DND-41 (cell line): ENCODE measurements around the gene DRGX.

Experiments
- ATAC-seq: fragments of 200-7000 bp; cut with Tn5 transposase; 3 replicates; pipeline ENCODE4 v1.9.1; 2021; ENCODE audit warnings: low read depth; ENCODE audit not compliant: insufficient read depth
- DNase-seq: peaks from one replicate; pipeline ENCODE4 v3.0.0-alpha.2; 2020
- H2AFZ ChIP-seq: 2 replicates; pipeline ENCODE4 v1.6.0; 2012; ENCODE audit warnings: low read depth, low read length
- H3K27ac ChIP-seq: 2 replicates; pipeline ENCODE4 v1.5.1; 2012; ENCODE audit warnings: low read length, inconsistent platforms
- H3K27me3 ChIP-seq: fragments of 200-600 bp; sonication (generic); 2 replicates; pipeline ENCODE4 v1.6.0; 2012; ENCODE audit warnings: low read length, mild to moderate bottlenecking, inconsistent platforms; ENCODE audit not compliant: insufficient read depth, poor library complexity
- H3K36me3 ChIP-seq: 2 replicates; pipeline ENCODE4 v1.5.1; 2012; ENCODE audit warnings: low read length, inconsistent platforms; ENCODE audit not compliant: insufficient read depth
- H3K4me1 ChIP-seq: 2 replicates; pipeline ENCODE4 v1.5.1; 2012; ENCODE audit warnings: mild to moderate bottlenecking, low read length; ENCODE audit not compliant: insufficient read depth
- H3K4me2 ChIP-seq: 2 replicates; pipeline ENCODE4 v1.6.0; 2012; ENCODE audit warnings: mild to moderate bottlenecking, moderate library complexity, low read length, inconsistent platforms; ENCODE audit not compliant: insufficient read depth
- H3K4me3 ChIP-seq, 2 experiments: fragments of 200-600 bp in 1 of 2; shearing (Covaris generic) in 1 of 2; 2 replicates each; pipeline ENCODE4 v1.5.1; 2012 to 2016; ENCODE audit warnings: inconsistent platforms in 2 of 2, low read length in 2 of 2, mild to moderate bottlenecking in 2 of 2, low read depth in 1 of 2, moderate library complexity in 1 of 2
- H3K79me2 ChIP-seq: 2 replicates; pipeline ENCODE4 v1.6.0; 2012; ENCODE audit warnings: low read length, inconsistent platforms; ENCODE audit not compliant: insufficient read depth
- H3K9ac ChIP-seq: 2 replicates; pipeline ENCODE4 v1.6.0; 2012; ENCODE audit warnings: low read depth, mild to moderate bottlenecking, inconsistent platforms, low read length, moderate library complexity
- H3K9me3 ChIP-seq: 2 replicates; pipeline ENCODE4 v1.5.1; 2012; ENCODE audit warnings: low read length, moderate library complexity, mild to moderate bottlenecking, inconsistent platforms; ENCODE audit not compliant: insufficient read depth, severe bottlenecking
- H4K20me1 ChIP-seq: 2 replicates; pipeline ENCODE4 v1.6.0; 2012; ENCODE audit warnings: low read length; ENCODE audit not compliant: insufficient read depth
- EZH2 ChIP-seq: IDR thresholded peaks from 3 replicates; pipeline ENCODE4 v1.6.1; 2012; ENCODE audit warnings: borderline replicate concordance, low read depth, mild to moderate bottlenecking, moderate library complexity, low read length, inconsistent platforms; ENCODE audit not compliant: severe bottlenecking
- TF ChIP-seq, protein P1 (sequence below): IDR thresholded peaks from 2 replicates; pipeline ENCODE4 v1.5.1; 2012; ENCODE audit warnings: borderline replicate concordance, low read length, moderate library complexity, mild to moderate bottlenecking; ENCODE audit not compliant: poor library complexity, severe bottlenecking; ENCODE audit errors: extremely low read depth

DRGX gene

DNA sequence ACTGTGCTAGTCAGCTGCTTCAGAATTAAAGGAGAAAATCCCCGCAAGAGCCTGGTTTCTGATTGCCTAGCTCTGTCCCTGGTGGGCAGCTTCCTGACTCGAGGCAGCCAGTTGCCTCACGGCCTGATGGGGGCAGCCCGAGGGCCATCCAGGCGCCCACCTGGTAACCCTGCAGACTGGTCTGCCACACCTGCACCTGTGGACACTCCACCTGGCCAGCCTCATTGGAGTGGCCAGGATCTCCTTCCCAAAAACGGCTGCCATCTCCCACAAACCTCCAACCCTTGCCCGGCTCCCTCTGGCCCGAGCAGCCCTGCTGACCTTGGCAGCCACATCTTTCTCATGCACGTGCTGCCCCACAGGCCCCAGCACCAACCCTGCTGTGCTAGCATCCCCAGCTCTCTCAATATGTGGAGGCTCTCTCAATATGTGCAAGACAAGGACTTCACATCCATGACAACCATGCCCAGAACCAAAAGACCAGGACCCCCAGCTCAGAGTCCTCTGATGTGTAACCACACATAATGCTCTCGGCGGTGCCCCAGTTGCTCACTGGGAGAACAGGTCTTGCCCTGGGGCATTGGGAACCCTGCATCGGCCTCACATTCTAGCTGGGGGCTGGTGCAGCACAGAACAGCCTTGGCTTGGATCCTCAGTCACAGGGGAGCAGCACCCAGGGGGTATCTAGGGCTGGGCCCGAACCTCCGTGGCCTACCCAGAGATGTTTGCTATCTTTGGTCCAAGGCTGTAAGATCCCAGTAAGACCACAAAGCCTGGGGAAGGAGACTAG lies 14.6 kb downstream of the DRGX start:
- Histone ChIP-seq H3K9ac (no peak overlapping the region), H3K79me2 (no peaks in the 10 kb centered on the region), H3K27ac (no peak overlapping the region), H3K4me1 (no peaks in the 10 kb centered on the region), H4K20me1 (no peaks in the 10 kb centered on the region; the same call in 1 of the 2 replicates), H3K36me3 (no peaks in the 10 kb centered on the region), H2AFZ (no peak overlapping the region), H3K4me3 (no peak overlapping the region), H3K27me3 (peaks cover 5% of the 10 kb centered on the region), H3K4me2 (no peak overlapping the region), H3K9me3 (no peaks in the 10 kb centered on the region)
- ATAC-seq: no peak
- no peak for TF ChIP-seq EZH2
- TF ChIP-seq, protein P1, sequence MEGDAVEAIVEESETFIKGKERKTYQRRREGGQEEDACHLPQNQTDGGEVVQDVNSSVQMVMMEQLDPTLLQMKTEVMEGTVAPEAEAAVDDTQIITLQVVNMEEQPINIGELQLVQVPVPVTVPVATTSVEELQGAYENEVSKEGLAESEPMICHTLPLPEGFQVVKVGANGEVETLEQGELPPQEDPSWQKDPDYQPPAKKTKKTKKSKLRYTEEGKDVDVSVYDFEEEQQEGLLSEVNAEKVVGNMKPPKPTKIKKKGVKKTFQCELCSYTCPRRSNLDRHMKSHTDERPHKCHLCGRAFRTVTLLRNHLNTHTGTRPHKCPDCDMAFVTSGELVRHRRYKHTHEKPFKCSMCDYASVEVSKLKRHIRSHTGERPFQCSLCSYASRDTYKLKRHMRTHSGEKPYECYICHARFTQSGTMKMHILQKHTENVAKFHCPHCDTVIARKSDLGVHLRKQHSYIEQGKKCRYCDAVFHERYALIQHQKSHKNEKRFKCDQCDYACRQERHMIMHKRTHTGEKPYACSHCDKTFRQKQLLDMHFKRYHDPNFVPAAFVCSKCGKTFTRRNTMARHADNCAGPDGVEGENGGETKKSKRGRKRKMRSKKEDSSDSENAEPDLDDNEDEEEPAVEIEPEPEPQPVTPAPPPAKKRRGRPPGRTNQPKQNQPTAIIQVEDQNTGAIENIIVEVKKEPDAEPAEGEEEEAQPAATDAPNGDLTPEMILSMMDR: no peak
- DNase-seq: no peak

DNA sequence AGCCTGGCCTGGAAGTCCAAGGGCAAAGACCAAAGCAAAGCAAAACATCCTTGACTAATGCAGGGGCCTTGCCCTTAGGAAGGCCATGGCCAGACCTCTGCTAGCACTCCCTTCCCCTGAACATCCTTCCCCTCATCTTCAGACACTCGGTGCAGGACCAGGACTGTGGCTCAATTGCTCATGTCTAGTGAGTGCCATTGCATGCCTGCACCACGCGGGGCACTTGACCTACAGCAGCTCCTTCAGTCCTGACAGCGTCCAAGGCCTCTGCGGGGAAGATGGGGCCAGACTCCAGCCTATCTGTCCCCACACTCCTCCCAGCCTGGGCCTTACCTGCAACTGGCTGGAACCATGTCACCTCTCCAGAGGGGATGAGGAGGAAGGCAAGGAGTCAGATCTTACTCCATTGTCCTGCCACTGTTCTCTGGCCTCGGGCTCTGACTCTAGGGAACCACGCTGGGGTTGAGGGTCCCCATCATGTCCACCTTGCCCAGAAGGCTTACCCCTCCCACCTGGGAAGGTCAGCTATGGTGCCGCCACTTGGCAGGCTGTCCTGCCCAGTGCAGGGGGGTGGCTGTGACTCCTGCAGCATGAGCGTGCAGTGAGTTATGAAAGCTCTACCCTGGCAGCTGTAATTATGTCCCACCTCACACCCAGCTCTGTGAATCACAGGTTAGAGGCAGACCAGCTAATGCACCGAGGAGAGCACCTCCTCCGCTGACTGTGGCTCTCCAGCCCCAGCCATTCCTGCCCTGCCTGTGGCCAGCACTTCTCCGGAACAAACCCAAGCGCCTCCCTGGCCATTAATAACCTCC lies 16.1 kb downstream of the DRGX start:
- H3K4me2 ChIP-seq: no peak overlapping the region
- no peaks in the 10 kb centered on the region for H3K79me2 ChIP-seq
- H3K9me3 ChIP-seq: no peaks in the 10 kb centered on the region
- H3K27me3 ChIP-seq: peaks cover 5% of the 10 kb centered on the region
- no peaks in the 10 kb centered on the region; the same call in 1 of the 2 replicates for H4K20me1 ChIP-seq
- no peaks in the 10 kb centered on the region for H3K36me3 ChIP-seq
- H3K27ac ChIP-seq: no peak overlapping the region
- H3K4me1 ChIP-seq: no peaks in the 10 kb centered on the region
- no peak overlapping the region for H2AFZ ChIP-seq
- DNase-seq (no peak), ATAC-seq (no peak)
- H3K9ac ChIP-seq: no peak overlapping the region
- TF ChIP-seq, protein P1: no peak
- no peak for TF ChIP-seq EZH2
- no peak overlapping the region for H3K4me3 ChIP-seq

DNA sequence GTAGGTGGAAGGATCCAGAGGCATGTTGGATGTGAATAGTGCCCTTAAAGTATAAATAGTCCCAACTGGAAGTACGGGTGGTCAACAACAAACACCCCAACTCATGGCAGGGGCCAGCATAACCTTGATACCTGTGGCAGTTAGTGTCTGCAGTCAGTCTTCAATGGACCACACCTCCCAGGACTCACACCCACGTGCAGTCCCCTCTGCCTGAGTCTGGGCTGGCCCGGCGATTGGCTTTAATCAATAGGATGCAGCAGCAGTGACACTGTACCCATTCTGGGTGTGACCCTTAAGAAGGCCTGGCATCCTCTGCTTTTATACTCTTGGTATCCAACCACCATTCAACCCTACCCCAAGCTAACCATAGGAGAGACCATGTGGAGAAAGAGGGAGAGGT lies 18.6 kb downstream of the DRGX start:
- Histone ChIP-seq H3K4me2 (no peak overlapping the region), H3K9me3 (no peaks in the 10 kb centered on the region), H3K79me2 (no peaks in the 10 kb centered on the region), H3K9ac (no peak overlapping the region), H3K4me1 (no peaks in the 10 kb centered on the region), H3K27ac (no peak overlapping the region), H3K27me3 (peaks cover 8% of the 10 kb centered on the region), H4K20me1 (no peaks in the 10 kb centered on the region; the same call in 1 of the 2 replicates), H3K4me3 (no peak overlapping the region), H2AFZ (no peak overlapping the region), H3K36me3 (no peaks in the 10 kb centered on the region)
- TF ChIP-seq, protein P1: no peak
- no peak for TF ChIP-seq EZH2
- ATAC-seq (no peak), DNase-seq (no peak)
